Mesendoderm (in vitro differentiated cells): Measurements from ENCODE around the gene CASZ1.

Source experiments
- DNase-seq: peaks from one replicate; pipeline ENCODE4 v3.0.0; 2013
- H2AK5ac ChIP-seq: 2 replicates; pipeline ENCODE4 v1.6.1; 2013; ENCODE audit warnings: low read length, inconsistent platforms
- H2BK120ac ChIP-seq: 2 replicates; pipeline ENCODE4 v1.6.1; 2013; ENCODE audit warnings: low read depth, mild to moderate bottlenecking, low read length, moderate library complexity, mixed read lengths
- H2BK15ac ChIP-seq: replicated peaks from 2 replicates; pipeline ENCODE4 v1.6.1; 2013; ENCODE audit warnings: low read depth, mild to moderate bottlenecking, moderate library complexity
- H2BK5ac ChIP-seq: 2 replicates; pipeline ENCODE4 v1.6.1; 2013; ENCODE audit warnings: low read length, inconsistent platforms
- H3K18ac ChIP-seq: 2 replicates; pipeline ENCODE4 v1.6.1; 2013; ENCODE audit warnings: mild to moderate bottlenecking, low read length, mixed read lengths
- H3K23ac ChIP-seq: one replicate; pipeline ENCODE4 v1.6.1; 2013; ENCODE audit warnings: low read length
- H3K27ac ChIP-seq: 2 replicates; pipeline ENCODE4 v1.5.1; 2013; ENCODE audit warnings: low read depth, mild to moderate bottlenecking, inconsistent platforms, low read length, moderate library complexity
- H3K27me3 ChIP-seq: 2 replicates; pipeline ENCODE4 v1.6.1; 2013; ENCODE audit warnings: low read length, control low read depth, mild to moderate bottlenecking, inconsistent platforms; ENCODE audit not compliant: insufficient read depth, poor library complexity
- H3K36me3 ChIP-seq: 2 replicates; pipeline ENCODE4 v1.6.1; 2013; ENCODE audit warnings: low read length, inconsistent platforms; ENCODE audit not compliant: control insufficient read depth, insufficient read depth
- H3K4ac ChIP-seq: one replicate; pipeline ENCODE4 v1.6.1; 2013; ENCODE audit warnings: low read depth, mild to moderate bottlenecking, low read length, moderate library complexity
- H3K4me1 ChIP-seq: 2 replicates; pipeline ENCODE4 v1.6.1; 2013; ENCODE audit warnings: low read depth, low read length, inconsistent platforms; ENCODE audit not compliant: control insufficient read depth
- H3K4me2 ChIP-seq: 2 replicates; pipeline ENCODE4 v1.6.1; 2013; ENCODE audit warnings: low read length
- H3K4me3 ChIP-seq: 2 replicates; pipeline ENCODE4 v1.5.1; 2013; ENCODE audit warnings: mild to moderate bottlenecking, low read length
- H3K56ac ChIP-seq: one replicate; pipeline ENCODE4 v1.6.1; 2013; ENCODE audit warnings: low read length
- H3K79me1 ChIP-seq: 2 replicates; pipeline ENCODE4 v1.6.1; 2013; ENCODE audit warnings: low read length, inconsistent platforms
- H3K79me2 ChIP-seq: 2 replicates; pipeline ENCODE4 v1.6.1; 2013; ENCODE audit warnings: mild to moderate bottlenecking, low read length; ENCODE audit not compliant: control insufficient read depth, insufficient read depth
- H3K9ac ChIP-seq: 2 replicates; pipeline ENCODE4 v1.6.1; 2013; ENCODE audit warnings: low read length, inconsistent platforms
- H4K5ac ChIP-seq: one replicate; pipeline ENCODE4 v1.6.1; 2013; ENCODE audit warnings: low read length
- H4K8ac ChIP-seq: one replicate; pipeline ENCODE4 v1.6.1; 2013; ENCODE audit warnings: low read depth, mild to moderate bottlenecking, control low read depth, low read length, moderate library complexity
- WGBS: extraction: QIAGEN DNeasy Blood & Tissue Kit; methylation state at CpG from one replicate; pipeline ENCODE4 v1.1.7; 2013; ENCODE audit warnings: low lambda C conversion rate, missing lambda C conversion rate; ENCODE audit not compliant: insufficient coverage; ENCODE audit errors: extremely low coverage; 5-methylcytosine and 5-hydroxymethylcytosine counted together

The CASZ1 gene

DNA sequence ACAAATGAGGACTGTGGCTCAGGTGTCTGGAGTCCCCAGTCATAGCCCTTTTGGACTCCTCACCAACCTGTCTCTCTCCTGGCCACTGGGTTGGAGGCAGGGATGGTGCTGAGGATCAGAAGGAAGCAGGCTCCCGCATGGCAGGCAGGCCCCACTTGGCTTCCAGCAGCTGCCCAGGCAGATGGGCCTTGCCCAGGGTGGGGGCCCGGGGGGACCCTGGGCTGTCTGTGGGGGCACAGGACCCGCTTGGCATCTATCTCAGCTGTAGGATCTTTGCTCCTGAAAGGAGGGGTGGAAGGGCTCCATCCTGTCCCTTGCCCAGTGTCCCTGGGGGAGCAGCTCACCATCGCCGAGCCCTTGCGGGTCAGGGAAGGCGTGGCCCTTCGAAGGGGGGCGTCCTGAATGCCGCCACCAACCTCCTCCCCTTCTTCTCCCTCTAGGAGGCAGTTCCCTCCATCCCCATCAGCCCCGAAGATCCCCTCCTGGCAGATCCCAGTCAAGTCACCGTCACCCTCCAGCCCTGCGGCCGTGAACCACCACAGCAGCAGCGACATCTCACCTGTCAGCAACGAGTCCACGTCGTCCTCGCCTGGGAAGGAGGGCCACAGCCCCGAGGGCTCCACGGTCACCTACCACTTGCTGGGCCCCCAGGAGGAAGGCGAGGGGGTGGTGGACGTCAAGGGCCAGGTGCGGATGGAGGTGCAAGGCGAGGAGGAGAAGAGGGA lies 167.2 kb downstream of the CASZ1 start:
- Histone ChIP-seq H3K4ac (no peak overlapping the region), H2BK5ac (no peak overlapping the region), H3K36me3 (no peaks in the 10 kb centered on the region)

DNA sequence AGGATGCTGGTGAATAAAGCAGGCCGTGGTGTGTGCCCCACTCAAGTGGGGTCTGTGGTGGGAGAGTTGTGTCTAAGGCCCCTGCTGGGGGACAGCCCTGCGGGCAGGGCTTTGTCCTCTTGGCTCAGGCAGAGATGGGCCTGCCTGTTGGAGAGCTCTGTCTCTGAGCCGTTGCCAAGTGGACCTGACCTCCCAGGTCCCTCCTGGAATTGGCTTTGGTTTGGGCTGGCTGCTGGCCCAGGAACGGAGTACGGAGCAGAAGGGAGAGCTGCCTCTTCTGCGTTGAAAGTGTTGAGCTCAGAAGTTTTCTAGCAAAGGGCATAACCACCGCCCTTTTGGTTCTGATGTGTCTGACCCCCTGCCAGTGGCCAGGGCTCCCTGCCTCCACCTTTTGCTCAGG lies 167.8 kb downstream of the CASZ1 start:
- Histone ChIP-seq H3K4me2 (no peak overlapping the region), H3K9ac (no peak overlapping the region), H2BK120ac (no peak overlapping the region), H2BK15ac (no peak overlapping the region), H3K23ac (no peak overlapping the region), H3K4me3 (no peak overlapping the region), H2BK5ac (no peak overlapping the region), H3K27me3 (no peaks in the 10 kb centered on the region), H4K5ac (no peak overlapping the region), H4K8ac (no peak overlapping the region), H3K4me1 (peaks cover 2% of the 10 kb centered on the region), H2AK5ac (no peak overlapping the region), H3K36me3 (no peaks in the 10 kb centered on the region), H3K79me1 (no peaks in the 10 kb centered on the region), H3K56ac (no peak overlapping the region), H3K4ac (no peak overlapping the region), H3K27ac (no peak overlapping the region), H3K79me2 (no peaks in the 10 kb centered on the region), H3K18ac (no peak overlapping the region)
- DNase-seq, result no peak
- no CpG with 5 or more reads among the region's 7 CpGs for WGBS

More for the DNA sequence above, 167.2 kb downstream of the CASZ1 start:
- Histone ChIP-seq H3K4me2 (no peak overlapping the region), H3K23ac (no peak overlapping the region), H3K4me1 (peaks cover 2% of the 10 kb centered on the region), H3K79me2 (no peaks in the 10 kb centered on the region), H3K79me1 (no peaks in the 10 kb centered on the region), H3K18ac (no peak overlapping the region), H2AK5ac (no peak overlapping the region), H3K27me3 (no peaks in the 10 kb centered on the region), H2BK15ac (no peak overlapping the region), H4K5ac (no peak overlapping the region), H3K4me3 (no peak overlapping the region), H3K9ac (no peak overlapping the region), H3K56ac (no peak overlapping the region), H4K8ac (no peak overlapping the region), H3K27ac (no peak overlapping the region), H2BK120ac (no peak overlapping the region)
- no peak for DNase-seq
- no CpG with 5 or more reads among the region's 25 CpGs for WGBS

DNA sequence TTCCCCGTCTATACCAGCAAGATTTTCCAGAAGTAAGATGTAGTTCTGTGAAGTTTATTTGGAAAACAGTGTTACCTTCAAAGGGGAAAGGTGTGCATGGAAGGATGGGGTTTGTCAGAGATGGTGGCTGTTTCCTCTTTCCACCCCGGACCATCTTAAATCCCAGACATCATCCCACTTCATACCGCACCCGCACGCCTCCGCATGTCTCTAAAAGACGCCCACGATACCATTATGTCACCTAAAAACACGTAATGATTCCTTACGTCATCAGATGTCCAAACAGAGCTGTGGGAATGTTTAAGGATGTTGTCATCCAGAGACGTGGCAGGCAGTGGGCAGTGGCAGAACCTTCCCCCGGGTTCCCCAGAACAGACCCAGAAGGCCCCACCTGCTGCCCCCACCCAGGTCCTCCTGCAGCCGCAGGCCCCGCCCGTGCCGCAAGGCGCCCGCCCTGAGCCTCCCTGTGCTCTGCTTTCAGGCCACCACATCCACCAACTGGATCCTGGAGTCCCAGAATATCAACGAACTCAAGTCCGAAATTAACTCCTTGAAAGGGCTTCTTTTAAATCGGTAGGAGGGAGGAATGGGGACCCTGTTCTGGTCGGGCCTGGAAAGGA lies 169.5 kb downstream of the CASZ1 start:
- Histone ChIP-seq H3K4ac (no peak overlapping the region), H3K4me1 (no peaks in the 10 kb centered on the region), H3K9ac (no peak overlapping the region), H3K56ac (no peak overlapping the region), H3K27me3 (no peaks in the 10 kb centered on the region), H3K36me3 (no peaks in the 10 kb centered on the region), H2AK5ac (no peak overlapping the region), H2BK5ac (no peak overlapping the region), H3K18ac (no peak overlapping the region), H3K23ac (no peak overlapping the region), H3K4me3 (no peak overlapping the region), H3K79me2 (no peaks in the 10 kb centered on the region), H4K8ac (no peak overlapping the region), H2BK120ac (no peak overlapping the region), H2BK15ac (no peak overlapping the region), H4K5ac (no peak overlapping the region), H3K79me1 (no peaks in the 10 kb centered on the region), H3K4me2 (no peak overlapping the region), H3K27ac (no peak overlapping the region)
- 100% methylated on average over 3 of the region's 22 CpGs for WGBS
- no peak for DNase-seq

DNA sequence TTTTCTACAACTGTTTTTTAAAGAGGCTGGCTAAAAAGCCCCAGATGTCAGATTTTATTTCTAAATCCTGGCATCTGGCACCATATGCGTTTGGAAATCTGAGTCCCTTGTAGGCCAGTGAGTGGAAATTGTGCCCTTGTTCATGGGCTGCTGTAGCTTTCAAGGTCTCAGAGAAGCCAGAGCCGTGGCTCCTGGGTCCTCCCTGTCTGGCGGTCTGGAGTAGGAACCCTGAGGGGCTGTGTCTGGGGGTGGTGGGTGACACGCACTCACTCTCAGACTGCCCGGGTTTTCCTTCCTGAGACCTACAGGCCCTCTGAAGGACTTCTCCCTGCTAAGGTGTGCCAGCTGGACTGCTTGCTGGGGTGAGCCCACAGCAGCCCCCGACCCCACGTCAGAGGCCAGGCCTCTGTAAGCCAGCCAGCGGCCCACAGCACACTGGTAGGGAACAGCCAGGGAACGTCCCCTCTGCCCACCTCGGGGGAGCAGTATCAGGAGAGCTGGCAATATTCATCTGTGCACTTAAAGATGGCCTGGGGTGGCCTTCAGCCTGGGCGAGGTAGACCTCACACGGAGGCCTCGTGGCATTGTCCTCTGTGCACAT lies 170.2 kb downstream of the CASZ1 start:
- H3K27me3 ChIP-seq, result no peaks in the 10 kb centered on the region
- no peak overlapping the region for H2BK120ac ChIP-seq
- WGBS, result no CpG with 5 or more reads among the region's 13 CpGs
- no peak overlapping the region for H3K23ac ChIP-seq
- no peak for DNase-seq
- no peaks in the 10 kb centered on the region for H3K79me1 ChIP-seq
- no peak overlapping the region for H3K4ac ChIP-seq
- no peak overlapping the region for H4K8ac ChIP-seq
- H3K4me2 ChIP-seq, result no peak overlapping the region
- H3K36me3 ChIP-seq, result no peaks in the 10 kb centered on the region
- no peak overlapping the region for H3K56ac ChIP-seq
- no peak overlapping the region for H3K18ac ChIP-seq
- no peak overlapping the region for H3K9ac ChIP-seq
- H3K4me1 ChIP-seq, result no peaks in the 10 kb centered on the region
- no peak overlapping the region for H2AK5ac ChIP-seq
- H3K4me3 ChIP-seq, result no peak overlapping the region
- H2BK5ac ChIP-seq, result no peak overlapping the region
- no peaks in the 10 kb centered on the region for H3K79me2 ChIP-seq
- H4K5ac ChIP-seq, result no peak overlapping the region
- H2BK15ac ChIP-seq, result no peak overlapping the region
- H3K27ac ChIP-seq, result no peak overlapping the region

DNA sequence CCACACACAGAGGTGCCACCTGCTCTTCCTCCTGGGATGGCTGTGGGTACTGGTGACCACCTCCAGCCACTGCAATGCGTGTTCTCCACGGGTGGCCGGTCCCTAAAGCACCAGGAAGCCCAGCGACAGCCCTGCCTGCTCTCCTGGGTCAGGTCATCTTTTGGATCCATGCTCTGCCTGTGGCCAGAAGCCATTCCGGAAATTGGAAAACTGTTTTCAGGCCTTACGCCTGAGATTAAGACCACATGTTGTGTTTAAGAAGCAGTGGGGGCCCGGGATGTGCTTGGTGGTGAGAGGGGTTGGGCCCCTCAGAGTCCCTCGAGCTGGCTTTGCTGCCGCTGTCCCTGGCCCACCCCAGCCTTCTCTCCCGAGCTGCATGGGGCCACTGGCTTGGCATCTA lies 170.9 kb downstream of the CASZ1 start:
- H3K36me3 ChIP-seq, result no peaks in the 10 kb centered on the region
- no peak overlapping the region for H3K18ac ChIP-seq
- no peak overlapping the region for H3K27ac ChIP-seq
- H3K4me3 ChIP-seq, result no peak overlapping the region
- H2BK120ac ChIP-seq, result no peak overlapping the region
- no peak overlapping the region for H2AK5ac ChIP-seq
- H3K27me3 ChIP-seq, result no peaks in the 10 kb centered on the region
- H3K4me2 ChIP-seq, result no peak overlapping the region
- no CpG with 5 or more reads among the region's 10 CpGs for WGBS
- H3K79me1 ChIP-seq, result no peaks in the 10 kb centered on the region
- H3K4ac ChIP-seq, result no peak overlapping the region
- H2BK15ac ChIP-seq, result no peak overlapping the region
- H3K56ac ChIP-seq, result no peak overlapping the region
- no peaks in the 10 kb centered on the region for H3K4me1 ChIP-seq
- no peak overlapping the region for H2BK5ac ChIP-seq
- H4K8ac ChIP-seq, result no peak overlapping the region
- H3K9ac ChIP-seq, result no peak overlapping the region
- H3K79me2 ChIP-seq, result no peaks in the 10 kb centered on the region
- no peak overlapping the region for H3K23ac ChIP-seq
- no peak overlapping the region for H4K5ac ChIP-seq
- no peak for DNase-seq
